Choroid plexus epithelial cell (primary cell): ENCODE data around the gene CNTROB.

Experiments used
- DNase-seq: peaks from one replicate; pipeline ENCODE4 v3.0.0-alpha.2; 2010; ENCODE audit warnings: low read depth
- H3K4me3 ChIP-seq: 2 replicates; pipeline ENCODE4 v1.5.1; 2011; ENCODE audit warnings: low read depth, mild to moderate bottlenecking, control low read depth, low read length, moderate library complexity
- CTCF ChIP-seq: conservative IDR thresholded peaks from 2 replicates; pipeline ENCODE4 v1.5.1; 2011; ENCODE audit warnings: low read depth, mild to moderate bottlenecking, control low read depth, inconsistent platforms, low read length, moderate library complexity

CNTROB gene

GRCh38 chr17:7959503-7960253, 27.7 kb downstream of the CNTROB start:
- TF ChIP-seq CTCF: no peak
- peak; percentile 54 for DNase-seq
- H3K4me3 ChIP-seq: no peak overlapping the region

GRCh38 chr17:7961421-7961820, 29.4 kb downstream of the CNTROB start:
- TF ChIP-seq CTCF: no peak
- DNase-seq: no peak
- H3K4me3 ChIP-seq: no peak overlapping the region

GRCh38 chr17:7967751-7968150, 35.7 kb downstream of the CNTROB start:
- TF ChIP-seq CTCF: no peak
- DNase-seq: no peak

GRCh38 chr17:7969433-7969832, 37.4 kb downstream of the CNTROB start:
- no peak for TF ChIP-seq CTCF
- peak; percentile 43 for DNase-seq

More at GRCh38 chr17:7967751-7968150, 35.7 kb downstream of the CNTROB start:
- no peak overlapping the region for H3K4me3 ChIP-seq

GRCh38 chr17:7971651-7972050, 39.6 kb downstream of the CNTROB start:
- H3K4me3 ChIP-seq: no peak overlapping the region
- DNase-seq: no peak
- TF ChIP-seq CTCF: no peak

More at GRCh38 chr17:7969433-7969832, 37.4 kb downstream of the CNTROB start:
- H3K4me3 ChIP-seq: no peak overlapping the region

GRCh38 chr17:7972131-7972785, 40.3 kb downstream of the CNTROB start:
- peak; percentile 48 for DNase-seq
- H3K4me3 ChIP-seq: no peak overlapping the region
- TF ChIP-seq CTCF: peak; percentile 39
